ENCODE measurements around the gene TPPP2.

- TF ChIP-seq EZH2 (IDR thresholded peaks at IDR 0.05; ENCODE audit: insufficient read depth, poor library complexity, severe bottlenecking) (no peak), EZH2phosphoT487 (IDR thresholded peaks at IDR 0.05; ENCODE audit: insufficient read depth, low read depth) (no peak)
Observed at GRCh38 chr14:21023174-21023573, 6.8 kb upstream of the TPPP2 start.

All from GM23248 (cell line).